HUES48 (cell line): ENCODE data around the gene APMAP.

ENCODE experiments used
- H3K27ac ChIP-seq: one replicate; pipeline ENCODE4 v1.7.0; 2013; ENCODE audit warnings: low read depth, low read length, inconsistent platforms
- H3K27me3 ChIP-seq: 2 replicates; pipeline ENCODE4 v1.6.1; 2013; ENCODE audit warnings: mild to moderate bottlenecking, low read length; ENCODE audit not compliant: control insufficient read depth, insufficient read depth
- H3K36me3 ChIP-seq: 2 replicates; pipeline ENCODE4 v1.6.1; 2013; ENCODE audit warnings: low read length; ENCODE audit not compliant: control insufficient read depth, insufficient read depth
- H3K4me1 ChIP-seq: 2 replicates; pipeline ENCODE4 v1.6.1; 2013; ENCODE audit warnings: mild to moderate bottlenecking, low read length; ENCODE audit not compliant: control insufficient read depth, insufficient read depth
- H3K4me3 ChIP-seq: 2 replicates; pipeline ENCODE4 v1.5.1; 2013; ENCODE audit warnings: mild to moderate bottlenecking, low read depth, low read length
- H3K9ac ChIP-seq: 2 replicates; pipeline ENCODE4 v1.6.1; 2013; ENCODE audit warnings: mild to moderate bottlenecking, low read depth, low read length, moderate library complexity
- H3K9me3 ChIP-seq: 2 replicates; pipeline ENCODE4 v1.6.1; 2013; ENCODE audit warnings: low read length; ENCODE audit not compliant: control insufficient read depth, insufficient read depth

The APMAP gene

GRCh38 chr20:25013478-25014380 lies 21.2 kb upstream of the APMAP start:
- H3K4me1 ChIP-seq = peaks cover 11% of the 10 kb centered on the region; the same call in 1 of the 2 replicates
- H3K4me3 ChIP-seq = no peak overlapping the region
- no peak overlapping the region for H3K9ac ChIP-seq
- H3K27me3 ChIP-seq = no peaks in the 10 kb centered on the region
- no peaks in the 10 kb centered on the region for H3K36me3 ChIP-seq
- H3K9me3 ChIP-seq = no peaks in the 10 kb centered on the region
- no peak overlapping the region for H3K27ac ChIP-seq

DNA sequence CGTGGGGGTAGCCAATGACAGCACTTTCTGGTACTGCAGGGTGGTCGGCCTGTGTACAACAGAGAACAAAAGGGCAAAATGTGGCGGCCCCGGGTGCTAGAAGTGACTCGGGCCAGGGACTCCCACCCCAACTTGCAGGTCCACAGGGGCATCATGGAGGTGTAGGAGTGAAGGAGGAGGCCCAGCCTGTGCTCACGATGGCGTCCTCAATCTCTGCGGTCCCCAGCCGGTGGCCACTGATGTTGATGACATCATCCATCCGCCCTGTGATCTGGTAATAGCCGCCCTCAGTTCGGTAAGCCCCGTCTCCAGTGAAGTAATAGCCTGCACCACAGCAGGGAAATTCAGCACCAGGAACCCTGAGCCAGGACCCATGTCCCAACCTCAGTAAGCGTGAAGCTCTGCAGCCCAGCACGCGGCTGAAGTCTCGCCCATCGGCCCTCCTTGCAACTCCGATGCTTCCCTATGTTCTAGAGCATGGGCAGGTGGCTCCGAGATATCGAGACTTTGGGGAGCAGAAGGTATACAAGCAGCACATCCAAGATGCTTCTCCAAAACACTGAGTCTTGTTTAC lies 20.2 kb upstream of the APMAP start:
- Histone ChIP-seq H3K27me3 (no peaks in the 10 kb centered on the region), H3K36me3 (no peaks in the 10 kb centered on the region), H3K4me1 (peaks cover 8% of the 10 kb centered on the region; the same call in 1 of the 2 replicates), H3K4me3 (no peak overlapping the region), H3K27ac (no peak overlapping the region), H3K9me3 (no peaks in the 10 kb centered on the region), H3K9ac (no peak overlapping the region)

DNA sequence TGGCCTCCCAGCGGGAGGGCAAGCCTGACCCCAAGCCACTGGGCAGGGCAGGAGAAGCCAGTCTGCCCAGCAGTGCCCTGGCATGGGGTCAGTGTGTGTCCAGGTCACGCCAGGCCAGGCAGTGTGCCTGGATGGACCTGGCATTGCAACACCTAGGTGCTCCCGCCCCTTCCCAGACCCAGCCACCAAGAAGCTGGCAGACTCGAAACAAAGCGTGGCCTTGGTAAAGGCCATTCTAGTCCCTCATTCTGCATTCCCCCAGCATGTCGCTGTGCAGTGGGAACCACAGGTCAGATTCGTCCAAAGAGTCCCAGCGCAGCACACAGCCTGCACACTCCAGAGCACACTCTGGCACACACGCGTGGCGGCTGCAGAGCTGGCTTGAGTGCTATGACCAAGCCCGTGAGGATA lies 19.3 kb upstream of the APMAP start:
- Histone ChIP-seq H3K4me1 (no peaks in the 10 kb centered on the region), H3K36me3 (no peaks in the 10 kb centered on the region), H3K9ac (no peak overlapping the region), H3K27ac (no peak overlapping the region), H3K4me3 (no peak overlapping the region), H3K9me3 (no peaks in the 10 kb centered on the region), H3K27me3 (no peaks in the 10 kb centered on the region)

DNA sequence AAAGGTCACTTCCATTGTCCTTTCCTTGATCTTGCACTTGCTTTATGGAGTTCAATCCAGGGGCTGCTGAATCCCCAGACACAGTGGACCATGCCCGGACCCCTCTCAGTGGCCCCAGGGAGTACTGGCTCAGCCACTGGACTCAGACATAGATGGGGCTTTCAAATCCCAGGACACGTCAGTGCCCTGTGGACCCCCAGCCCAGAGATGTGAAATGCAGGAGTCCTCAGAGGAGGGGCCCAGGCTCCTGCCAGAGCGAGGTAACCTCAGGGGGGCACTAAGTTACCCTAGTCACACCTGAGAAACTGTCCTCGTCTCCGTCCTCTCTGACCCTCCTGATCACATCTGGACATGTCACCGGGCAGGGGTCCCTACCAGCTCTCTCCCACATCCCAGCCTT lies 18.7 kb upstream of the APMAP start:
- H3K4me1 ChIP-seq = no peaks in the 10 kb centered on the region
- no peaks in the 10 kb centered on the region for H3K36me3 ChIP-seq
- H3K9me3 ChIP-seq = no peaks in the 10 kb centered on the region
- no peak overlapping the region for H3K27ac ChIP-seq
- no peak overlapping the region for H3K9ac ChIP-seq
- no peak overlapping the region for H3K4me3 ChIP-seq
- H3K27me3 ChIP-seq = no peaks in the 10 kb centered on the region

DNA sequence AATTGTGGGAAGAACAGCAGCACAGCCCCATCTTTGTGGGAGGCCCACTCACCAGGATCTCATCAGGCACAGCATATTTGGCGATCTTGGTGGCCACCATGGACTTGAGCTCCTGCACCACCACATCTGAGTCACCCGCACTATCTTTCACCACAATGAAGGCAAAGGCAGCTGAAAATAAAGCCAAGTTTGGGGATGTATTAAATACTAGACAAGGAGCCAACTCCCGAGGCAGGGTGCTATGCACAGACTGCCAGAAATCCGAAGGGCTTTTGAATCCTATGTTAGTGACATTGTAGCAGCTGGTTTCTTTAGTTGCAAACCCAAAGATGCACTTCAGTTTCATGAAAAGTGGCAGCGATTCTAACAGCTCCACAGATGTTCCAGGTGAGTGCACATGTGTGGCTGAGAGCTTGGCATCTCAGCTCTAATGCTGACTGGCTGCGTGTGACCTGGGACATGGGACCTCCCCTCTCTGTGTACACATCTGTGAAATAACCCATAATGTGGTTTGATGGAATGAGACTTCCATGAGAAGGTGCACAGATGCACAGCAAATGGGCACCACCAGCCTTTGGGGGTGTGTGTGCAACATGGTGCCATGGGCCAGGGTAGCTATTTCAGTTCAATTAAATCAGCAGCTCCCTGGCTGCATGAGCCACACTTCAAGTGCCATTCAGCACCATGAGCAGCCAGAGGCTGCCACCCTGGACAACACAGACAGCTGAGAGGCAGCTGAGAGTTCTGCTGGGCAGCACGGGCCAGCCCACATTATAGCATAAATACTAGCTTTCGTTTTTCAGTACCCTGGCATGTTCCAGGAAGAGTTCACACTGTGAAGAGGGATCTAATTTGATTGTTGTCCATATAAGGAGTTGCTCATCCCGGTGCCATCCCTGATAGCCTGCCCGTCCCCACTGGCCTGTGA lies 16.9 kb upstream of the APMAP start:
- no peaks in the 10 kb centered on the region for H3K4me1 ChIP-seq
- H3K27ac ChIP-seq = no peak overlapping the region
- no peaks in the 10 kb centered on the region for H3K9me3 ChIP-seq
- H3K9ac ChIP-seq = no peak overlapping the region
- H3K27me3 ChIP-seq = no peaks in the 10 kb centered on the region
- H3K36me3 ChIP-seq = no peaks in the 10 kb centered on the region
- H3K4me3 ChIP-seq = no peak overlapping the region

DNA sequence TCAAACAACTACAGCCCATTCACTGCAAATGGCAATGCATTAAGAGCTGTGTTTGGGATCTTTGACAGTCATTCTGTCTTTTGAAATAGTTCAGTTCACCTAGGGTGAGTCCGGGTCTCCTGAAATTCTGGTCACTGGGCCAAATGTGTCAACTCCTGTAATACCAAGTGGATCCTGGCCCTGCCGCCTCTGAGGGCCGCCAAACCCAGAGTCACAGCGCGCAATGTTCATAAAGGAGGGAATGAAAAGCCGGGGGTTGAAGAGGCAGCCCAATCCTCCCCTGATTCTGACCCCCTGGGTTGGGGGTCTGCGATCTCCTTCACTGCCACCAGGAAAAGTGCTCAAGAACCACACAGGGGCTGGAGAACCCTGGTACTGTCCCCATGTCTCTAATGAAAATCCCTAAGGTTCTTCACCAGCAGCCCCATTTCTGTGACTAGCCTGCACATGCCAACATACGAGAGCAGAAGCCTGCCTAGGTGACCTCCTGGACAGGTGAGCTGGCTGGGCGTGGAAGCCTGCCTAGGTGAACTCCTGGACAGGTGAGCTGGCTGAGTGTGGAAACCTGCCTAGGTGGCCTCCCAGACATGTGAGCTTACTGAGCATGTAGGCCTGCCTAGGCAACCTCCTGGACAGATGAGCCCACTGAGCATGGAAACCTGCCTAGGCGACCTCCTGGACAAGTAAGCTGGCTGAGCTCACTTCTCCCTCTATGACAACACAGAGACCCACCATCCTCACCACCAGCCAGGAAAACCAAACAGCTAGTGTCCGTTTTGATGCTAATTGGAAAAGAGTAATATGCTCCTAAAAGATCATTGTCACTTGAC lies 16.1 kb upstream of the APMAP start:
- Histone ChIP-seq H3K27ac (no peak overlapping the region), H3K9ac (no peak overlapping the region), H3K36me3 (no peaks in the 10 kb centered on the region), H3K9me3 (no peaks in the 10 kb centered on the region), H3K4me1 (no peaks in the 10 kb centered on the region), H3K4me3 (no peak overlapping the region), H3K27me3 (no peaks in the 10 kb centered on the region)

GRCh38 chr20:25007491-25008305 lies 15.1 kb upstream of the APMAP start:
- no peaks in the 10 kb centered on the region for H3K36me3 ChIP-seq
- H3K4me1 ChIP-seq = no peaks in the 10 kb centered on the region
- no peaks in the 10 kb centered on the region for H3K27me3 ChIP-seq
- H3K4me3 ChIP-seq = no peak overlapping the region
- no peaks in the 10 kb centered on the region for H3K9me3 ChIP-seq
- no peak overlapping the region for H3K27ac ChIP-seq
- H3K9ac ChIP-seq = no peak overlapping the region

DNA sequence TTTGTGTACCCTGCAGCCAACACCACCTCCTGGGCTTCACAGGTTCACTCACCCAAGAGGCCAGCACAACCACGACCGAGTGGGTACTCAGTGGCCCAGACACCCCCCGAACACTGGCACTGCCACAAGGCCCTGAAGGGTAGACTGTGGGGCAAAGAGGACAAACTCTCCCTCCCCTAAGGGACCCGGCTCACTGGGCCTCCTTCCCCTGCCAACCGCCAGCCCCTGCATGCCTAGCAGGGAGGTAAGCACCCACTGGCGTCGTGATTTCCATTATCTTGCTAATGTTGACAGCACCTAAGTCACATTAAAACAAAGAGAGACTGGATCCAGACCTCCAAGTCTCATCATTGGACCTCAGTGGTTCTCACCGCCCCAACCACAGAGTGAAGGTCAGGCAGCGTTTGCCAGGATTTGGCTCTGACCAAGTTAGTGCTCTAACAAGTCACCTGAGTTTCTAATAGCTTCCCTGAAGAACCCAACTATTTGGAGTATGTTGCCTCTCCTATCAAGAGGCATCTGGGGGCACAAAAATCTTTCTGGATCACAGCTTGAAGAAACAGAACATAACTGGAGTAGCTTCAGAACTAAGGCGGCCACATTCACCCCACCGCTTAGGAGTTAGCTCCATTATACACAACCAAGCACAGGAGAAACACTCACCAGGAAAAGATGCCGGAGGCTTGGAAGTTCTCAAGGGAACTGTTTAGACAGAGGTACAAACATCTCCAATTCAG lies 14.0 kb upstream of the APMAP start:
- Histone ChIP-seq H3K9ac (no peak overlapping the region), H3K4me3 (no peak overlapping the region), H3K4me1 (no peaks in the 10 kb centered on the region), H3K27me3 (no peaks in the 10 kb centered on the region), H3K9me3 (no peaks in the 10 kb centered on the region), H3K36me3 (no peaks in the 10 kb centered on the region), H3K27ac (no peak overlapping the region)

DNA sequence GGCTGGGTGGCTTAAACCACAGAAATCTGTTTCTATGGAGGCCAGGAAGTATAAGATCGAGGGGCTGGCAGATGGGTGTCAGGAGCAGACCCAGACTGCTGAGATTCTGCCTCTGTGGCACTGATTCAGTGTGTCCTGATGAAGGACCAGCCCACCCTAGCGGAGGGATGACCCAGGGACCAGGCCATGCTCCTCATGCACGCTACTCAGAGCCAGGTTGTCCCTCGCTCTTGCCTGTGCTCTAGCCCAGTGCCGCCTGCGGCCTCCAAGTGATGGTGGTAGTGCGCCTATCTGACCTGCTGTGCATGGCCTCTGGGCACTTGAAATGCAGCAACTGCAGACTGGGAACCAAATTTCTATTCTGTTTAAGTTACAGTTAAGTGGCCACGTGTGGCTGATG lies 13.1 kb upstream of the APMAP start:
- H3K4me3 ChIP-seq = no peak overlapping the region
- H3K9me3 ChIP-seq = no peaks in the 10 kb centered on the region
- H3K4me1 ChIP-seq = no peaks in the 10 kb centered on the region
- H3K27me3 ChIP-seq = no peaks in the 10 kb centered on the region
- H3K27ac ChIP-seq = no peak overlapping the region
- H3K36me3 ChIP-seq = no peaks in the 10 kb centered on the region
- no peak overlapping the region for H3K9ac ChIP-seq
